Prostate gland (tissue), 2 donors: Measurements from ENCODE around the gene NBPF3. TPM values are rescaled to one million over a fixed set of nuclear protein-coding genes. Genes with fewer than 3 reads are reported as not detected.

Experiments used
- DNase-seq: peaks from one replicate; pipeline ENCODE4 v3.0.0-alpha.2; 2019; ENCODE audit warnings: low spot score
- H3K27ac ChIP-seq, 2 donors: fragments of 200-600 bp; sonication (generic); 2 replicates each; pipeline ENCODE4 v1.5.1; 2017 to 2019
- H3K27me3 ChIP-seq: fragments of 200-600 bp; sonication (generic); replicated peaks from 2 replicates; pipeline ENCODE4 v1.5.1; 2019; ENCODE audit not compliant: insufficient read depth
- H3K36me3 ChIP-seq, 2 donors: fragments of 200-600 bp; sonication (generic); 1 replicate in 1 of 2; 2 replicates in 1 of 2; pipeline versions ENCODE4 v1.5.1 to v1.8.1; 2017 to 2019
- H3K4me1 ChIP-seq: fragments of 200-600 bp; sonication (generic); replicated peaks from 2 replicates; pipeline ENCODE4 v1.5.1; 2019
- H3K4me3 ChIP-seq, 2 donors: fragments of 200-600 bp; sonication (generic); 2 replicates each; pipeline ENCODE4 v1.5.1; 2017 to 2019
- H3K9me3 ChIP-seq: fragments of 200-600 bp; sonication (generic); 2 replicates; pipeline ENCODE4 v1.5.1; 2017
- POLR2A ChIP-seq: fragments of 450-650 bp; IDR thresholded peaks from one replicate; pipeline ENCODE4 v1.6.1; 2016; ENCODE audit warnings: antibody characterized with exemption, mild to moderate bottlenecking
- POLR2AphosphoS5 ChIP-seq: sonication (generic); formaldehyde crosslinking; IDR thresholded peaks from one replicate; pipeline ENCODE4 v1.6.1; 2017; ENCODE audit warnings: antibody characterized with exemption
- WGBS: methylation state at CpG from one replicate; pipeline ENCODE4 v1.1.5; 2018; 5-methylcytosine and 5-hydroxymethylcytosine counted together
- intact Hi-C: fragments of 100-400 bp; cut with DNase I; formaldehyde crosslinking; loops from one replicate; pipeline ENCODE4 v1.14.2; 2022
- total RNA-seq, 2 donors: library from RNA; depleted of rRNA; stranded (reverse); fragments of >200 nt; gene quantifications; one replicate each; pipeline ENCODE4 v1.1.0, GENCODE V29; 2016
- TF ChIP-seq, protein P1 (sequence below), 4 experiments: fragments of 200-600 bp in 2 of 4; fragments of 450-650 bp in 2 of 4; sonication (generic) in 2 of 4; IDR thresholded peaks; 1 replicate in 3 of 4; 2 replicates in 1 of 4; pipeline ENCODE4 v1.5.1; 2016 to 2019; ENCODE audit warnings: antibody characterized with exemption in 4 of 4, mild to moderate bottlenecking in 2 of 4, moderate library complexity in 2 of 4

The NBPF3 gene
- total RNA-seq, 2 donors from 2014 or later, result 13.9 to 19.7 TPM

DNA sequence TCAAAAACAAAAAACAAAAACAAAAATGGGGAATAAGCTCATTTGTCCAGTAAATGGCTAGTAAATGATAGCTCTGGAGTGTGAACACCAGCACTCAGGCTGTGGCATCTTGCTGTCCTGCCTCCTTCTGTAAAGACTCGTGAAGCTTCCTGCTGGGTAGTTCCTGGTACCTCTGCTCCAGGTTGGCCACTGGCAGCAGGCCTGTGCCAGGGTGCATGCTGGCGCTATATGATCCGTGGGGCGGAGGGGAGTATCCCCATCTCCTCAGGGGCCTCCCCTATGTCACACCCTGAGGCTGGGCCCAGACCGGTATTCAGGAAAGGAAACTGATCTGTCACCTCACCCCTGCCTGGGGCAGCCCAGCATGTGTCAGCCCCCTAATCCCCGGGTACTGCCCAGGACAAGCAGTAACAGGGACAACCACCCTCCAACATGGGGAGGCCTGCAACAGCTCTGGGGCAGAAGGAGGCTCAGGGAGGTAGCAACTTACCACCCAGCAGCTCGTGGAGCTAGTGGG is 83.4 kb downstream of the NBPF3 start:
- Histone ChIP-seq H3K4me1 (no peaks in the 10 kb centered on the region), H3K36me3 (no peaks in the 10 kb centered on the region), H3K27ac (no peak overlapping the region), H3K9me3 (no peaks in the 10 kb centered on the region), H3K27me3 (no peaks in the 10 kb centered on the region), H3K4me3 (no peak overlapping the region)
- WGBS, result 82% methylated on average over 7 of the region's 7 CpGs
- TF ChIP-seq, protein P1, sequence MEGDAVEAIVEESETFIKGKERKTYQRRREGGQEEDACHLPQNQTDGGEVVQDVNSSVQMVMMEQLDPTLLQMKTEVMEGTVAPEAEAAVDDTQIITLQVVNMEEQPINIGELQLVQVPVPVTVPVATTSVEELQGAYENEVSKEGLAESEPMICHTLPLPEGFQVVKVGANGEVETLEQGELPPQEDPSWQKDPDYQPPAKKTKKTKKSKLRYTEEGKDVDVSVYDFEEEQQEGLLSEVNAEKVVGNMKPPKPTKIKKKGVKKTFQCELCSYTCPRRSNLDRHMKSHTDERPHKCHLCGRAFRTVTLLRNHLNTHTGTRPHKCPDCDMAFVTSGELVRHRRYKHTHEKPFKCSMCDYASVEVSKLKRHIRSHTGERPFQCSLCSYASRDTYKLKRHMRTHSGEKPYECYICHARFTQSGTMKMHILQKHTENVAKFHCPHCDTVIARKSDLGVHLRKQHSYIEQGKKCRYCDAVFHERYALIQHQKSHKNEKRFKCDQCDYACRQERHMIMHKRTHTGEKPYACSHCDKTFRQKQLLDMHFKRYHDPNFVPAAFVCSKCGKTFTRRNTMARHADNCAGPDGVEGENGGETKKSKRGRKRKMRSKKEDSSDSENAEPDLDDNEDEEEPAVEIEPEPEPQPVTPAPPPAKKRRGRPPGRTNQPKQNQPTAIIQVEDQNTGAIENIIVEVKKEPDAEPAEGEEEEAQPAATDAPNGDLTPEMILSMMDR (IDR thresholded peaks at IDR 0.05), result no peak
- no peak for TF ChIP-seq POLR2AphosphoS5
- no peak for TF ChIP-seq POLR2A
- intact Hi-C loops, result no loop called here
- no peak for DNase-seq

DNA sequence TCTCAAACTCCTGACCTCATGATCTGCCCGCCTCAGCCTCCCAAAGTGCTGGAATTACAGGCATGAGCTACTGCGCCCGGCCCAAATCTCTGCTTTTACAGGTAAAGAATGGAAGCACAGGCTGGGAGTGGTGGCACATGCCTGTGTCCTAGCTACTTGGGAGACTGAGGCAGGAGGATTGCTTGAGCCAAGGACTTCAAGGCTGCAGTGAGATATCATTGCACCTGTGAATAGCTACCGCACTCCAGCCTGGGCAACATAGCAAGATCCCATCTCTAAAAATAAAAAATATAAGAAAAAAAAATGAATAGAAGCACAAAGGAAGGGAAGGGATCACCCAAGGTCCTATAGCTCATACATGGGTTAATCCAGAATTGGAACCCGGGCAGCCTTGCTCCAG is 84.3 kb downstream of the NBPF3 start:
- no peak for DNase-seq
- Histone ChIP-seq H3K27ac (no peak overlapping the region), H3K36me3 (no peaks in the 10 kb centered on the region), H3K9me3 (no peaks in the 10 kb centered on the region), H3K27me3 (no peaks in the 10 kb centered on the region), H3K4me3 (no peak overlapping the region), H3K4me1 (no peaks in the 10 kb centered on the region)
- TF ChIP-seq, protein P1 (IDR thresholded peaks at IDR 0.05), result no peak
- TF ChIP-seq POLR2A (no peak), POLR2AphosphoS5 (no peak)
- intact Hi-C loops, result no loop called here
- WGBS, result 88% methylated on average over 5 of the region's 5 CpGs

GRCh38 chr1:21524686-21525339 is 84.9 kb downstream of the NBPF3 start:
- Histone ChIP-seq H3K27me3 (no peaks in the 10 kb centered on the region), H3K4me1 (no peaks in the 10 kb centered on the region), H3K9me3 (no peaks in the 10 kb centered on the region), H3K36me3 (no peaks in the 10 kb centered on the region), H3K27ac (no peak overlapping the region), H3K4me3 (no peak overlapping the region)
- intact Hi-C loops, result no loop called here
- 81% methylated on average over 14 of the region's 14 CpGs for WGBS
- no peak for DNase-seq
- TF ChIP-seq POLR2A (no peak), POLR2AphosphoS5 (no peak)
- TF ChIP-seq, protein P1 (IDR thresholded peaks at IDR 0.05), result no peak

DNA sequence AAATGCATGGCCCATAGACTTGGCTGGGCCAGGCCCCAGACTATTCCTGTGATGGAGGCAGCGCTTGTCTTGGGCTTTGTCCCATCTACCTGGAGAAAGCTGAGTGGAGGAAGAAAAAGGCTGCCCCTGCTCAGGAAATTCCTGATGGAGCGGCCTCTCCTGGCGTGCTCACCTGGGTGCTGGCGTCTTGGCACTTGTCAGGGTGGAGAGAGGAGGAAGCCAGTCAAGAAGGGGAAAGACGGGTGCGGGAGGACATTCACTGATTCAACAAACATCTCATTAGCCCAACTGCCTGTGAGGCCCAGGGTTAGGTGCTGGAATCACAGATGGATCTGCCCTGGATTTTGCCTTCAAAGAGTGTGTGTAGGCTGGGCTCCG is 85.4 kb downstream of the NBPF3 start:
- intact Hi-C loops, result no loop called here
- no peak for TF ChIP-seq POLR2AphosphoS5
- TF ChIP-seq, protein P1 (IDR thresholded peaks at IDR 0.05), result no peak
- TF ChIP-seq POLR2A, result no peak
- no peaks in the 10 kb centered on the region for H3K27me3 ChIP-seq
- DNase-seq, result no peak
- no peaks in the 10 kb centered on the region for H3K9me3 ChIP-seq
- 80% methylated on average over 7 of the region's 7 CpGs for WGBS
- H3K27ac ChIP-seq, result no peak overlapping the region
- no peaks in the 10 kb centered on the region for H3K36me3 ChIP-seq
- H3K4me3 ChIP-seq, result no peak overlapping the region
- H3K4me1 ChIP-seq, result no peaks in the 10 kb centered on the region

GRCh38 chr1:21526441-21526840 is 86.5 kb downstream of the NBPF3 start:
- intact Hi-C loops, result no loop called here
- no peak for TF ChIP-seq POLR2AphosphoS5
- TF ChIP-seq, protein P1 (IDR thresholded peaks at IDR 0.05), result no peak
- TF ChIP-seq POLR2A, result no peak
- Histone ChIP-seq H3K4me3 (no peak overlapping the region), H3K4me1 (no peaks in the 10 kb centered on the region), H3K27me3 (no peaks in the 10 kb centered on the region), H3K27ac (no peak overlapping the region), H3K36me3 (no peaks in the 10 kb centered on the region), H3K9me3 (no peaks in the 10 kb centered on the region)
- no peak for DNase-seq
- 83% methylated on average over 1 of the region's 1 CpG for WGBS
